ENCODE data around the gene MED12L. TPM values are rescaled to one million over a fixed set of nuclear protein-coding genes. Genes with fewer than 3 reads are reported as not detected.

The MED12L gene
- total RNA-seq, 1 experiment from 2014 or later, result 6.4 TPM

GRCh38 chr3:151205482-151205881 is 120.0 kb downstream of the MED12L start:
- ATAC-seq, result no peak
- H3K4me2 ChIP-seq (ENCODE audit: low read length), result no peak overlapping the region
- H3K9me2 ChIP-seq (ENCODE audit: insufficient read depth), result no peaks in the 10 kb centered on the region
- ChIA-PET RAD21 (ENCODE audit: low non-redundant PET in 1 of 2, low total read pairs in 2 of 2, uncharacterized antibody in 2 of 2, unreplicated experiment in 2 of 2) (no interaction called here), POLR2A (no interaction called here), CTCF (no interaction called here)
- H3K27me3 ChIP-seq (ENCODE audit: insufficient read depth, low read length), result no peaks in the 10 kb centered on the region
- no peak for DNase-seq (ENCODE audit: low read depth, low spot score)
- H4K20me1 ChIP-seq (ENCODE audit: insufficient read depth), result no peaks in the 10 kb centered on the region
- no peaks in the 10 kb centered on the region for H3K79me2 ChIP-seq (ENCODE audit: insufficient read depth, low read length)
- no peak overlapping the region for H3K9ac ChIP-seq (ENCODE audit: low read length)
- H3K4me1 ChIP-seq (ENCODE audit: control insufficient read depth in 1 of 2, insufficient read depth in 2 of 2, low read length in 2 of 2), result no peaks in the 10 kb centered on the region
- H3K36me3 ChIP-seq (ENCODE audit: control insufficient read depth in 1 of 2, insufficient read depth in 2 of 2, low read length in 2 of 2), result no peaks in the 10 kb centered on the region
- no peak overlapping the region for H3K4me3 ChIP-seq (replicated peaks in 1 of 2; ENCODE audit: low read depth in 1 of 2, low read length in 2 of 2)
- H2AFZ ChIP-seq (ENCODE audit: low read depth, low read length, poor library complexity, severe bottlenecking), result no peak overlapping the region
- no peaks in the 10 kb centered on the region for H3K9me3 ChIP-seq (ENCODE audit: control insufficient read depth in 1 of 2, insufficient read depth in 1 of 2, low read depth in 1 of 2, low read length in 2 of 2)
- intact Hi-C loops (cut with micrococcal nuclease), result no loop called here
- BruUV-seq (replicated peaks), result no TSS peak
- no peak overlapping the region for H3K27ac ChIP-seq (ENCODE audit: low read depth, low read length)
- TF ChIP-seq MAX (IDR thresholded peaks at IDR 0.05) (no peak), YY1 (IDR thresholded peaks at IDR 0.05; ENCODE audit: extremely low read depth, insufficient replicate concordance, low read depth, low read length) (no peak), CTCF (IDR thresholded peaks at IDR 0.05 in 2 of 3, conservative IDR thresholded peaks at IDR 0.05 in 1 of 3; ENCODE audit: borderline replicate concordance in 1 of 3, insufficient read depth in 1 of 3, low read depth in 2 of 3, low read length in 2 of 3) (no peak), REST (IDR thresholded peaks at IDR 0.05; ENCODE audit: low read depth) (no peak), EGR1 (IDR thresholded peaks at IDR 0.05; ENCODE audit: low read depth) (no peak), SP1 (IDR thresholded peaks at IDR 0.05; ENCODE audit: low read depth) (no peak), ZBTB33 (IDR thresholded peaks at IDR 0.05; ENCODE audit: extremely low read depth, insufficient replicate concordance, low read length) (no peak), POLR2AphosphoS5 (IDR thresholded peaks at IDR 0.05; ENCODE audit: low read depth, low read length) (no peak), EZH2 (IDR thresholded peaks at IDR 0.05) (no peak)
